CD4-positive, CD25-positive, alpha-beta regulatory T cell (primary cell): ENCODE data around the gene MAPK12. TPM values are rescaled to one million over a fixed set of nuclear protein-coding genes. Genes with fewer than 3 reads are reported as not detected.

ENCODE experiments used
- ATAC-seq, 2 donors: fragments of 150-1000 bp; cut with Tn5 transposase; one replicate each; pipeline ENCODE4 v1.10.0; 2021; ENCODE audit warnings: low read depth in 2 of 2, moderate number of reproducible peaks in 2 of 2, moderate library complexity in 1 of 2
- DNase-seq, 3 donors: peaks; one replicate each; pipeline versions ENCODE4 v3.0.0 to v3.0.0-alpha.2; 2012 to 2022; ENCODE audit warnings: mixed read lengths in 1 of 3
- H3K27ac ChIP-seq: one replicate; pipeline ENCODE4 v1.7.0; 2013; ENCODE audit warnings: mild to moderate bottlenecking, low read length; ENCODE audit not compliant: insufficient read depth, poor library complexity, severe bottlenecking
- H3K27me3 ChIP-seq: one replicate; pipeline ENCODE4 v1.7.0; 2013; ENCODE audit warnings: low read length; ENCODE audit not compliant: control insufficient read depth, insufficient read depth
- H3K36me3 ChIP-seq: one replicate; pipeline ENCODE4 v1.7.0; 2013; ENCODE audit warnings: mild to moderate bottlenecking, low read length, moderate library complexity; ENCODE audit not compliant: control insufficient read depth, insufficient read depth
- H3K4me1 ChIP-seq: 2 replicates; pipeline ENCODE4 v1.7.0; 2013; ENCODE audit warnings: mild to moderate bottlenecking, low read length; ENCODE audit not compliant: insufficient read depth, control insufficient read depth, poor library complexity, severe bottlenecking
- H3K4me3 ChIP-seq: one replicate; pipeline ENCODE4 v1.7.0; 2013; ENCODE audit warnings: low read depth, mild to moderate bottlenecking, low read length, moderate library complexity
- H3K9me3 ChIP-seq, 2 experiments: 1 replicate in 1 of 2; 2 replicates in 1 of 2; pipeline ENCODE4 v1.7.0; 2013; ENCODE audit warnings: low read length in 2 of 2, mild to moderate bottlenecking in 1 of 2, moderate library complexity in 1 of 2; ENCODE audit not compliant: control insufficient read depth in 2 of 2
- H3K27ac Mint-ChIP-seq, 3 donors: one replicate each; pipeline ENCODE4 v1.8.0; 2020 to 2022; ENCODE audit warnings: mild to moderate bottlenecking in 3 of 3, mixed read lengths in 3 of 3, moderate library complexity in 2 of 3
- H3K27me3 Mint-ChIP-seq: one replicate; pipeline ENCODE4 v1.8.0; 2022; ENCODE audit warnings: mild to moderate bottlenecking, mixed read lengths
- H3K36me3 Mint-ChIP-seq: one replicate; pipeline ENCODE4 v1.8.0; 2020; ENCODE audit warnings: mixed read lengths
- H3K4me1 Mint-ChIP-seq, 4 donors: one replicate each; pipeline ENCODE4 v1.8.0; 2020 to 2022; ENCODE audit warnings: mixed read lengths in 4 of 4, mild to moderate bottlenecking in 1 of 4
- H3K4me3 Mint-ChIP-seq, 4 donors: one replicate each; pipeline ENCODE4 v1.8.0; 2020 to 2022; ENCODE audit warnings: mild to moderate bottlenecking in 4 of 4, mixed read lengths in 4 of 4, moderate library complexity in 3 of 4
- H3K9me3 Mint-ChIP-seq, 7 donors: one replicate each; pipeline ENCODE4 v1.8.0; 2020 to 2022; ENCODE audit warnings: mixed read lengths in 7 of 7, mild to moderate bottlenecking in 3 of 7, moderate library complexity in 2 of 7
- polyA plus RNA-seq, 4 donors: library from polyadenylated mRNA; unstranded; fragments of 300-500 nt; fragmentation: Illumina TruSeq; gene quantifications; one replicate each; pipeline ENCODE4 v1.2.3, GENCODE V29; 2021
- total RNA-seq: library from RNA; stranded (reverse); gene quantifications from one replicate; pipeline ENCODE4 v1.2.3, GENCODE V29; 2022

Gene MAPK12
- total and polyA plus RNA-seq, 5 donors from 2014 or later = 0.03 to 2.0 (median 0.05) TPM; not detected in 2

GRCh38 chr22:50225200-50225969 is 36.1 kb downstream of the MAPK12 start:
- H3K9me3 Mint-ChIP-seq = no peaks in the 10 kb centered on the region
- peaks cover 16% of the 10 kb centered on the region for H3K36me3 Mint-ChIP-seq
- Histone ChIP-seq H3K27me3 (no peaks in the 10 kb centered on the region), H3K9me3 (no peaks in the 10 kb centered on the region), H3K36me3 (peaks cover 70% of the 10 kb centered on the region), H3K4me3 (no peak overlapping the region), H3K4me1 (no peaks in the 10 kb centered on the region), H3K27ac (no peak overlapping the region)
- DNase-seq (no peak), ATAC-seq (no peak)
- H3K27me3 Mint-ChIP-seq = no peaks in the 10 kb centered on the region
- H3K27ac Mint-ChIP-seq = no peak overlapping the region
- peaks cover 0 to 3% (median 0%) of the 10 kb centered on the region in 4 donors for H3K4me1 Mint-ChIP-seq
- H3K4me3 Mint-ChIP-seq = no peak overlapping the region

DNA sequence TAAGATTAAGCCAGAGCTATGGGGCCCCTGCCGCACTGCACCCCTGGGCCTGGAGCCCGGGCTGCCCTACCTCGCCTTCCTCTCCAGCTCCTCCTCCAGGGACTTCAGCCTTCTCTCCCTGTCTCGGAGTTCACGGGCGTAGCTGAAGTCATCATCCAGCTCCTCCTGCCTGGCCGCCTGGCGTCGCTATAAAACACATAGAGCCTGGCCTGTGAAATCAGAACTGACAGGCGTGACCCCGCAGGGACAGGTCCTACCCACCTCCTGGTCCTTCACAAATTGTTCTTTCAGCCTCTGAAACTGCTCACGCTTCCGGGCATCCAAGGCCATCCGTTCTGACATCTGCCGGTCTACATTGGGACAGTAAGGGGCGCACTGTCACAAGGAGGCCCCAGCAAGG is 37.4 kb downstream of the MAPK12 start:
- H3K36me3 Mint-ChIP-seq = peaks cover 11% of the 10 kb centered on the region
- H3K4me3 ChIP-seq = no peak overlapping the region
- no peaks in the 10 kb centered on the region for H3K4me1 ChIP-seq
- DNase-seq = no peak
- ATAC-seq = no peak
- no peaks in the 10 kb centered on the region for H3K27me3 Mint-ChIP-seq
- H3K27me3 ChIP-seq = no peaks in the 10 kb centered on the region
- H3K27ac ChIP-seq = no peak overlapping the region
- H3K9me3 ChIP-seq = no peaks in the 10 kb centered on the region
- H3K4me1 Mint-ChIP-seq = no peaks in the 10 kb centered on the region
- H3K36me3 ChIP-seq = peaks cover 66% of the 10 kb centered on the region
- peak overlapping the region in 1 of 3 donors; percentile 50 for H3K27ac Mint-ChIP-seq
- no peak overlapping the region for H3K4me3 Mint-ChIP-seq
- H3K9me3 Mint-ChIP-seq = no peaks in the 10 kb centered on the region

- peaks cover 56% of the 10 kb centered on the region for H3K36me3 ChIP-seq
- H3K9me3 Mint-ChIP-seq = no peaks in the 10 kb centered on the region
- DNase-seq = no peak
- no peaks in the 10 kb centered on the region for H3K27me3 ChIP-seq
- no peak for ATAC-seq
- no peaks in the 10 kb centered on the region for H3K4me1 ChIP-seq
- no peaks in the 10 kb centered on the region for H3K4me1 Mint-ChIP-seq
- peaks cover 8% of the 10 kb centered on the region for H3K36me3 Mint-ChIP-seq
- H3K4me3 Mint-ChIP-seq = no peak overlapping the region
- no peaks in the 10 kb centered on the region for H3K27me3 Mint-ChIP-seq
- no peaks in the 10 kb centered on the region for H3K9me3 ChIP-seq
- H3K4me3 ChIP-seq = no peak overlapping the region
- no peak overlapping the region for H3K27ac ChIP-seq
- H3K27ac Mint-ChIP-seq = no peak overlapping the region
Observed at GRCh38 chr22:50222508-50222907, 39.0 kb downstream of the MAPK12 start.

DNA sequence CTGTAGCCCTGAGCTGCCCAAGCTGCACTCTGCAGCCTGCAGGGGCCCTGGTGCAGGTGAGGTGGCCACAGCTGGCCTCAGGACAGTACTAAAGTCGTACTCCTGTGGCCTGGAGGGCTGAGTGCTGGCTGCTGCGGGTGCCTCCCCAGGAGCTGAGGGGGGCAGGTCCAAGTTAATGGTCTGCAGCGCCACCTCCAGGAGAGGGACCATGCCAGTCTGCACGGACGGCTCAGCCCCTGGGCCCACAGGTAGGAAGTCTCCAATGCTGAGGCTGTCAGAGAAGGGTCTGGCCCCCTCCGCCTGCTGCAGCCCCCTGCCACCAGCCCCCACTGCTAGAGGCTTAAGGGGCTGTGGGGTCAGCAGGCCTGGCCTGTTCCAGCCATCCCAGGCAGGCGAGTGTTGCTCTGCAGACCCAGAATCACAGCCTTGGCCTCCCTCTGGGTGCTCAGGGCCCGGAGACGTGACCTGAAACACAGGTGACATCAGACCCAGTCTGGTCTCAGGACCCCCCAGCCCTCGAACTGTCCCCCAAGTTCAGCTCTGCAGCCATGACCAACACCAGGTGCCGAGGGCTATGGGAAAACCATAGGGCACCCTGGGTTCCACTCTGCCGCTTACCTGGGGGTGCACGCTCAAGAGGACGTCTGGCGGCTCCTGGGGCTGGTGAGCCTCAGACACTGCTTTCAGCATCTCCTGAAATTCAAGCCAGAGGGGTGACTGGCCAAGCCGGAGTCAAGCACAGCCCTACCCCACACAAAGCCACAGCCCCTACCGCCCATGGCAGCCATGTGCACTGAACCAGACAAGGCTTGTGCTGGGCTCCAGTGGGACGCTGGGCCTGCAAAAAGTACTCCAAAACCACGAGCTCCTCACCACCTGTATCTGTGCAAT is 39.8 kb downstream of the MAPK12 start:
- ATAC-seq = no peak
- Mint-ChIP-seq H3K4me3 (no peak overlapping the region), H3K36me3 (peaks cover 8% of the 10 kb centered on the region), H3K9me3 (no peaks in the 10 kb centered on the region), H3K4me1 (no peaks in the 10 kb centered on the region), H3K27ac (no peak overlapping the region), H3K27me3 (no peaks in the 10 kb centered on the region)
- H3K4me1 ChIP-seq = no peaks in the 10 kb centered on the region
- H3K9me3 ChIP-seq = no peaks in the 10 kb centered on the region
- H3K4me3 ChIP-seq = no peak overlapping the region
- DNase-seq = no peak
- H3K27ac ChIP-seq = no peak overlapping the region
- H3K36me3 ChIP-seq = peaks cover 60% of the 10 kb centered on the region
- no peaks in the 10 kb centered on the region for H3K27me3 ChIP-seq

DNA sequence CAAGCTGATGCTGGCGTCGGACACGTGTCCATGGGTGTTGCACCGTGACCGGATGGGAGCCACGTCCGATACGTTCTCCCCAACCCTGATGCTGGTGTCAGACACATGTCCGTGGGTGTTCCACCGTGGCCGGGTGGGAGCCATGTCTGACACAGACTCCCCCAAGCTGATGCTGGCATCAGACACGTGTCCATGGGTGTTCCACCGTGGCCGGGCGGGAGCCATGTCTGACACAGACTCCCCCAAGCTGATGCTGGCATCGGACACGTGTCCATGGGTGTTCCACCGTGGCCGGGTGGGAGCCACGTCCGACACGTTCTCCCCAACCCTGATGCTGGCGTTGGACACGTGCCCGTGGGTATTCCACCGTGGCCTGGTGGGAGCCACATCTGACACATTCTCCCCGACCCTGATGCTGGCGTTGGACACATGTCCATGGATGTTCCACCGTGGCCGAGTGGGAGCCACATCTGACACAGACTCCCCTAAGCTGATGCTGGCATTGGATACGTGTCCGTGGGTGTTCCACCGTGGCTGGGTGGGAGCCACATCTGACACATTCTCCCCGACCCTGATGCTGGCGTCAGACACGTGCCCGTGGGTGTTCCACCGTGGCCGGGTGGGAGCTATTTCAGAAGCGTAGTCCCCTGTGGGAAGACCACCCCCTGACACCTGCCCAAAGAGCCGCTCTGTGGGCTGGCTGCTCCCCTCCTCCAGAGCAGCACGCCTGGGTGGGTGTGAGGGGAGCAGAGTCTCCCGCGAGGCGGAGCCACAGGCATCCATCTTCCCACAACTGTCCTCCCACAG is 40.7 kb downstream of the MAPK12 start:
- H3K4me1 Mint-ChIP-seq = no peaks in the 10 kb centered on the region
- H3K27ac ChIP-seq = no peak overlapping the region
- H3K36me3 Mint-ChIP-seq = peaks cover 12% of the 10 kb centered on the region
- no peaks in the 10 kb centered on the region for H3K27me3 ChIP-seq
- no peaks in the 10 kb centered on the region for H3K27me3 Mint-ChIP-seq
- H3K36me3 ChIP-seq = peaks cover 65% of the 10 kb centered on the region
- H3K4me3 Mint-ChIP-seq = peak overlapping the region in 1 of 4 donors; percentile 51
- no peak overlapping the region for H3K27ac Mint-ChIP-seq
- DNase-seq = no peak
- ATAC-seq = no peak
- H3K4me3 ChIP-seq = no peak overlapping the region
- no peaks in the 10 kb centered on the region for H3K9me3 Mint-ChIP-seq
- H3K9me3 ChIP-seq = no peaks in the 10 kb centered on the region
- H3K4me1 ChIP-seq = no peaks in the 10 kb centered on the region

DNA sequence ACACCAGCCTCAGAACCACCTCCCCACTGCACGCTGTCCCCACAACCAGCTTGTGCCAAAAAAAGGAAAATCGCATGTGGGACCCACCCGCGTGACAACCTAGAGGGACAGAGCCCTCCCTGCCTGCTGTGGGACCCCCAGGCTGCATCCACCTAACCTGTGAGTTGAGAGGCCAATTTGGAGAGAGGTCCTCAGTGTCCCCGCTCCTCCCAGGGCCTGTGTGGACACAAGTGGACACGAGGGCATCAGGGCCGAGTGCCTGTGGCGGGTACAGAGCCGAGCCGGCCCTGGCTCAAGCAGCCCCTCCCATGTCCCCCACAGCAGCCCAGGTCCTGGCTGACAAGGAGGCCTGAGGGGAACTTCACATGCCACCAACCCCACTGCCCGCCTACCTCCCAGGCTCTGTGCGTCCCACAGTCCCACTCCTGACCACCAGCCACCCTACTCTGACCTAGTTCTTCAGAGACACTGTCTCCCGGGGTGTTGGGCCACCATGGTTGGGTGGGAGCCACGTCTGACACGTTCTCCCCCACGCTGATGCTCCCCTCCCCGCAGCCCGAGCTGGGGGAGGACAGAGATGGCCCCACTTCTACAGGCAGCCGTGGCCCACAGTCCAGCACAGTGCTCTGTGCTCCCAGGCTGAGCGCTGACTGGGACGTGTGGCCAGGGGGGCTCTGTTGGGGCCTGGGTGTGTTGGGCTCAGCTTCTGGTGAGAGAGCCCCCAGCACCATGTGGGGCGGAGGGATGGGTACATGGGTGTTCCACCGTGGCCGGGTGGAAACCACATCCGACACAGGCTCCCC is 41.5 kb downstream of the MAPK12 start:
- no peaks in the 10 kb centered on the region for H3K9me3 ChIP-seq
- Mint-ChIP-seq H3K9me3 (no peaks in the 10 kb centered on the region), H3K4me3 (no peak overlapping the region), H3K27ac (no peak overlapping the region), H3K4me1 (peaks cover 0 to 2% (median 0%) of the 10 kb centered on the region in 4 donors), H3K27me3 (no peaks in the 10 kb centered on the region), H3K36me3 (peaks cover 16% of the 10 kb centered on the region)
- no peaks in the 10 kb centered on the region for H3K4me1 ChIP-seq
- peaks cover 65% of the 10 kb centered on the region for H3K36me3 ChIP-seq
- no peak overlapping the region for H3K27ac ChIP-seq
- no peak for ATAC-seq
- DNase-seq = no peak
- no peaks in the 10 kb centered on the region for H3K27me3 ChIP-seq
- no peak overlapping the region for H3K4me3 ChIP-seq
